PC-9 (cell line): Measurements from ENCODE around the gene HOXA5.

ENCODE experiments used
- CTCF ChIP-seq: fragments of 200-600 bp; sonication (generic); conservative IDR thresholded peaks from 2 replicates; pipeline ENCODE4 v1.6.1; 2017; ENCODE audit warnings: mixed run types, antibody characterized with exemption, mild to moderate bottlenecking, moderate library complexity
- EZH2 ChIP-seq: fragments of 200-600 bp; sonication (generic); IDR thresholded peaks from 2 replicates; pipeline ENCODE4 v1.8.0; 2017; ENCODE audit warnings: antibody characterized with exemption, low read depth

- no peak for TF ChIP-seq CTCF
- TF ChIP-seq EZH2 = no peak
These were observed 28.9 kb upstream of the HOXA5 start for GRCh38 chr7:27172315-27172774.
